A549 (cell line): ENCODE results near the gene ITSN2. TPM values are rescaled to one million over a fixed set of nuclear protein-coding genes. Genes with fewer than 3 reads are reported as not detected.

Experiments
- ATAC-seq, 2 experiments: fragments of 200-7000 bp in 1 of 2; fragments of >200 bp in 1 of 2; cut with Nextera tagmentation in 1 of 2; cut with Tn5 transposase in 1 of 2; 3 replicates each; pipeline versions ENCODE4 v1.8.0 to v1.9.1; 2018 to 2020; ENCODE audit warnings: mild to moderate bottlenecking in 1 of 2, moderate library complexity in 1 of 2
- CTCF ChIA-PET: fragments of 300-600 bp; sonication (Branson Sonifier 250); formaldehyde crosslinking; extraction: SDS; loops from one replicate; lab custom pipeline; 2021; ENCODE audit warnings: antibody characterized with exemption, inconsistent platforms; lab: Yijun Ruan, JAX
- POLR2A ChIA-PET: fragments of 350-600 bp; formaldehyde crosslinking; extraction: SDS; loops from one replicate; lab custom pipeline; 2021; ENCODE audit warnings: antibody characterized with exemption, inconsistent platforms; lab: Yijun Ruan, JAX
- DNase-seq, 2 experiments: peaks; one replicate each; pipeline versions ENCODE4 v3.0.0 to v3.0.0-alpha.2; 2011 to 2016; ENCODE audit warnings: low read depth in 1 of 2, low spot score in 1 of 2
- FAIRE-seq: peaks from 2 replicates; lab custom pipeline; 2011; peaks lifted over from hg19 to GRCh38; lab: Jason Lieb, UNC
- H3K27ac ChIP-seq, 2 experiments: fragments of >200 bp; sonication (Bioruptor Twin); formaldehyde crosslinking; 3 replicates each; pipeline ENCODE4 v1.5.1; 2016 to 2017
- H3K4me1 ChIP-seq: fragments of >200 bp; sonication (Bioruptor Twin); formaldehyde crosslinking; 3 replicates; pipeline ENCODE4 v1.6.1; 2016
- H3K4me2 ChIP-seq: fragments of >200 bp; sonication (Bioruptor Twin); formaldehyde crosslinking; 3 replicates; pipeline ENCODE4 v1.6.1; 2016
- H3K4me3 ChIP-seq: fragments of >200 bp; sonication (Bioruptor Twin); formaldehyde crosslinking; 3 replicates; pipeline ENCODE4 v1.5.1; 2016
- H3K9me3 ChIP-seq: fragments of >200 bp; sonication (Bioruptor Twin); formaldehyde crosslinking; 3 replicates; pipeline ENCODE4 v1.6.1; 2016
- CEBPB ChIP-seq, 2 experiments: fragments of >200 bp in 1 of 2; sonication (Bioruptor Twin) in 1 of 2; formaldehyde crosslinking in 1 of 2; IDR thresholded peaks; 2 replicates each; pipeline ENCODE4 v1.6.1; 2012 to 2016
- CHD2 ChIP-seq: fragments of 150-350 bp; IDR thresholded peaks from 2 replicates; pipeline ENCODE4 v1.6.1; 2014; ENCODE audit warnings: low read length; ENCODE audit not compliant: partially characterized antibody
- EHF ChIP-seq: fragments of 250-450 bp; sonication (Bioruptor Pico); IDR thresholded peaks from 2 replicates; pipeline ENCODE4 v1.5.0; 2020; ENCODE audit warnings: mild to moderate bottlenecking
- EP300 ChIP-seq, 2 experiments: fragments of >200 bp; sonication (Bioruptor Twin); formaldehyde crosslinking; IDR thresholded peaks; 2 replicates in 1 of 2; 3 replicates in 1 of 2; pipeline ENCODE4 v1.6.1; 2016 to 2017
- FOSB ChIP-seq: fragments of 250-450 bp; sonication (Bioruptor Pico); IDR thresholded peaks from 2 replicates; pipeline ENCODE4 v1.5.0; 2020; ENCODE audit warnings: mild to moderate bottlenecking, moderate library complexity
- FOXS1 ChIP-seq: fragments of 250-450 bp; sonication (Bioruptor Pico); IDR thresholded peaks from 2 replicates; pipeline ENCODE4 v1.5.0; 2020; ENCODE audit warnings: mild to moderate bottlenecking, moderate library complexity
- HDAC2 ChIP-seq: fragments of 200-600 bp; sonication (generic); IDR thresholded peaks from 2 replicates; pipeline ENCODE4 v1.6.1; 2016
- HOXA7 ChIP-seq: fragments of 250-450 bp; sonication (Bioruptor Pico); IDR thresholded peaks from 2 replicates; pipeline ENCODE4 v1.5.0; 2020; ENCODE audit warnings: mild to moderate bottlenecking, moderate library complexity
- HOXB13 ChIP-seq: fragments of 250-450 bp; sonication (Bioruptor Pico); IDR thresholded peaks from 2 replicates; pipeline ENCODE4 v1.5.0; 2020; ENCODE audit warnings: low read depth, mild to moderate bottlenecking, moderate library complexity
- JUNB ChIP-seq: fragments of >200 bp; sonication (Bioruptor Twin); formaldehyde crosslinking; IDR thresholded peaks from 2 replicates; pipeline ENCODE4 v1.6.1; 2016
- MAFK ChIP-seq: fragments of 450-650 bp; IDR thresholded peaks from 2 replicates; pipeline ENCODE4 v1.6.1; 2014; ENCODE audit not compliant: partially characterized antibody
- MAZ ChIP-seq: fragments of 150-350 bp; IDR thresholded peaks from 2 replicates; pipeline ENCODE4 v1.6.1; 2014; ENCODE audit warnings: antibody characterized with exemption, low read depth, low read length, borderline replicate concordance
- NFE2L2 ChIP-seq: fragments of 150-350 bp; conservative IDR thresholded peaks from 2 replicates; pipeline ENCODE4 v1.6.1; 2014; ENCODE audit warnings: low read length
- NPAS2 ChIP-seq: fragments of 250-450 bp; sonication (Bioruptor Pico); IDR thresholded peaks from 2 replicates; pipeline ENCODE4 v1.8.0; 2022; ENCODE audit warnings: mild to moderate bottlenecking, moderate library complexity, borderline replicate concordance
- NR3C1 ChIP-seq: fragments of >200 bp; sonication (Bioruptor Twin); formaldehyde crosslinking; IDR thresholded peaks from 3 replicates; pipeline ENCODE4 v1.6.1; 2017
- POLR2A ChIP-seq: IDR thresholded peaks from 2 replicates; pipeline ENCODE4 v1.6.1; 2012; ENCODE audit warnings: mild to moderate bottlenecking, low read length
- RAD21 ChIP-seq, 2 experiments: fragments of >200 bp in 1 of 2; sonication (Bioruptor Twin) in 1 of 2; formaldehyde crosslinking in 1 of 2; IDR thresholded peaks in 1 of 2; conservative IDR thresholded peaks in 1 of 2; 2 replicates in 1 of 2; 3 replicates in 1 of 2; pipeline ENCODE4 v1.6.1; 2012 to 2018; ENCODE audit warnings: inconsistent platforms in 1 of 2
- RFX5 ChIP-seq: fragments of 450-650 bp; IDR thresholded peaks from 2 replicates; pipeline ENCODE4 v1.7.1; 2014; ENCODE audit warnings: antibody characterized with exemption, mild to moderate bottlenecking, moderate library complexity
- RNF2 ChIP-seq: fragments of 200-600 bp; sonication (generic); IDR thresholded peaks from 2 replicates; pipeline ENCODE4 v1.6.1; 2016; ENCODE audit warnings: low read depth, mild to moderate bottlenecking, antibody characterized with exemption, moderate library complexity, borderline replicate concordance
- SMC3 ChIP-seq: fragments of >200 bp; sonication (Bioruptor Twin); formaldehyde crosslinking; IDR thresholded peaks from 3 replicates; pipeline ENCODE4 v1.6.1; 2018; ENCODE audit warnings: inconsistent platforms
- TFCP2L1 ChIP-seq: fragments of 250-450 bp; sonication (Bioruptor Pico); IDR thresholded peaks from 2 replicates; pipeline ENCODE4 v1.5.0; 2021; ENCODE audit warnings: mild to moderate bottlenecking
- ZC3H11A ChIP-seq: fragments of 450-650 bp; IDR thresholded peaks from 2 replicates; pipeline ENCODE4 v1.6.1; 2014; ENCODE audit warnings: antibody characterized with exemption, mild to moderate bottlenecking
- ZFP36 ChIP-seq: fragments of 450-650 bp; IDR thresholded peaks from 2 replicates; pipeline ENCODE4 v1.6.1; 2014; ENCODE audit warnings: borderline replicate concordance; ENCODE audit not compliant: partially characterized antibody
- ZNF302 ChIP-seq: fragments of 250-450 bp; sonication (Bioruptor Pico); IDR thresholded peaks from 2 replicates; pipeline ENCODE4 v1.9.0; 2021; ENCODE audit warnings: inconsistent platforms, mild to moderate bottlenecking, moderate library complexity
- WGBS: methylation state at CpG from one replicate; pipeline ENCODE4 v1.1.6; 2017; ENCODE audit errors: missing lambda C conversion rate; 5-methylcytosine and 5-hydroxymethylcytosine counted together
- polyA plus RNA-seq, 4 experiments: library from polyadenylated mRNA; depleted of rRNA in 3 of 4; stranded (reverse); fragments of >200 nt; fragmentation: RNase III in 1 of 4; extraction: RNeasy Plus Mini Kit Qiagen cat#74134 plus additional on column Dnase treatment in 1 of 4; gene quantifications; 2 replicates in 3 of 4; 3 replicates in 1 of 4; pipeline ENCODE4 v1.2.3, GENCODE V29; 2011 to 2017
- TF ChIP-seq, protein P1 (sequence below): fragments of >200 bp; sonication (Bioruptor Twin); formaldehyde crosslinking; IDR thresholded peaks from 3 replicates; pipeline ENCODE4 v1.5.1; 2016
- TF ChIP-seq, protein P2 (sequence below): IDR thresholded peaks from 2 replicates; pipeline ENCODE4 v1.6.1; 2012
- TF ChIP-seq, protein P3 (sequence below): fragments of 450-650 bp; IDR thresholded peaks from 2 replicates; pipeline ENCODE4 v1.6.1; 2014; ENCODE audit warnings: antibody characterized with exemption
- TF ChIP-seq, protein P4 (sequence below): fragments of 250-450 bp; sonication (Bioruptor Pico); IDR thresholded peaks from 2 replicates; pipeline ENCODE4 v1.5.0; 2021; ENCODE audit warnings: mild to moderate bottlenecking, moderate library complexity, borderline replicate concordance

ITSN2 gene
- polyA plus RNA-seq, 2 of the 4 experiments (the other 2 are of a cell fraction), result 19.8 to 48.3 TPM

GRCh38 chr2:24345937-24346336, 14.4 kb downstream of the ITSN2 start:
- 94% methylated on average over 4 of the region's 4 CpGs for WGBS
- CTCF ChIA-PET, result interaction anchor here (0.6 kb wide), 1 partner anchor 10 kb away, joined by 3 read pairs; no protein-coding TSS in a partner anchor
- H3K4me1 ChIP-seq, result 0 out of 3 replicates have a peak, but pooled peaks cover 3% of the 10 kb centered on the region
- no peak overlapping the region for H3K27ac ChIP-seq
- TF ChIP-seq MAZ (no peak), RAD21 (conservative IDR thresholded peaks at IDR 0.05 in 1 of 2, IDR thresholded peaks at IDR 0.05 in 1 of 2) (no peak), MAFK (no peak), HDAC2 (no peak), ZNF302 (no peak), NFE2L2 (no peak), FOXS1 (CRISPR knock-in tag) (no peak), ZC3H11A (no peak), EP300 (IDR thresholded peaks at IDR 0.05) (no peak), HOXB13 (no peak), ZFP36 (no peak), POLR2A (no peak), NPAS2 (CRISPR knock-in tag) (no peak), TFCP2L1 (CRISPR knock-in tag) (no peak), RFX5 (no peak), CEBPB (IDR thresholded peaks at IDR 0.05) (no peak), NR3C1 (no peak)
- TF ChIP-seq, protein P1, sequence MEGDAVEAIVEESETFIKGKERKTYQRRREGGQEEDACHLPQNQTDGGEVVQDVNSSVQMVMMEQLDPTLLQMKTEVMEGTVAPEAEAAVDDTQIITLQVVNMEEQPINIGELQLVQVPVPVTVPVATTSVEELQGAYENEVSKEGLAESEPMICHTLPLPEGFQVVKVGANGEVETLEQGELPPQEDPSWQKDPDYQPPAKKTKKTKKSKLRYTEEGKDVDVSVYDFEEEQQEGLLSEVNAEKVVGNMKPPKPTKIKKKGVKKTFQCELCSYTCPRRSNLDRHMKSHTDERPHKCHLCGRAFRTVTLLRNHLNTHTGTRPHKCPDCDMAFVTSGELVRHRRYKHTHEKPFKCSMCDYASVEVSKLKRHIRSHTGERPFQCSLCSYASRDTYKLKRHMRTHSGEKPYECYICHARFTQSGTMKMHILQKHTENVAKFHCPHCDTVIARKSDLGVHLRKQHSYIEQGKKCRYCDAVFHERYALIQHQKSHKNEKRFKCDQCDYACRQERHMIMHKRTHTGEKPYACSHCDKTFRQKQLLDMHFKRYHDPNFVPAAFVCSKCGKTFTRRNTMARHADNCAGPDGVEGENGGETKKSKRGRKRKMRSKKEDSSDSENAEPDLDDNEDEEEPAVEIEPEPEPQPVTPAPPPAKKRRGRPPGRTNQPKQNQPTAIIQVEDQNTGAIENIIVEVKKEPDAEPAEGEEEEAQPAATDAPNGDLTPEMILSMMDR, result no peak
- TF ChIP-seq, protein P2, sequence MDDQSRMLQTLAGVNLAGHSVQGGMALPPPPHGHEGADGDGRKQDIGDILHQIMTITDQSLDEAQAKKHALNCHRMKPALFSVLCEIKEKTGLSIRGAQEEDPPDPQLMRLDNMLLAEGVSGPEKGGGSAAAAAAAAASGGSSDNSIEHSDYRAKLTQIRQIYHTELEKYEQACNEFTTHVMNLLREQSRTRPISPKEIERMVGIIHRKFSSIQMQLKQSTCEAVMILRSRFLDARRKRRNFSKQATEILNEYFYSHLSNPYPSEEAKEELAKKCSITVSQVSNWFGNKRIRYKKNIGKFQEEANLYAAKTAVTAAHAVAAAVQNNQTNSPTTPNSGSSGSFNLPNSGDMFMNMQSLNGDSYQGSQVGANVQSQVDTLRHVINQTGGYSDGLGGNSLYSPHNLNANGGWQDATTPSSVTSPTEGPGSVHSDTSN, result no peak
- TF ChIP-seq, protein P3, sequence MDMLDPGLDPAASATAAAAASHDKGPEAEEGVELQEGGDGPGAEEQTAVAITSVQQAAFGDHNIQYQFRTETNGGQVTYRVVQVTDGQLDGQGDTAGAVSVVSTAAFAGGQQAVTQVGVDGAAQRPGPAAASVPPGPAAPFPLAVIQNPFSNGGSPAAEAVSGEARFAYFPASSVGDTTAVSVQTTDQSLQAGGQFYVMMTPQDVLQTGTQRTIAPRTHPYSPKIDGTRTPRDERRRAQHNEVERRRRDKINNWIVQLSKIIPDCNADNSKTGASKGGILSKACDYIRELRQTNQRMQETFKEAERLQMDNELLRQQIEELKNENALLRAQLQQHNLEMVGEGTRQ, result no peak
- POLR2A ChIA-PET, result no interaction called here
- H3K9me3 ChIP-seq, result no peaks in the 10 kb centered on the region
- ATAC-seq, result no peak
- no peak overlapping the region for H3K4me3 ChIP-seq
- no peak for DNase-seq
- no peak overlapping the region for H3K4me2 ChIP-seq
- no peak for FAIRE-seq

- POLR2A ChIA-PET, result no interaction called here
- CTCF ChIA-PET, result no interaction called here
These were observed 17.0 kb downstream of the ITSN2 start for GRCh38 chr2:24343225-24343882.

More at GRCh38 chr2:24343225-24343882, 17.0 kb downstream of the ITSN2 start:
- Histone ChIP-seq H3K4me2 (no peak overlapping the region), H3K27ac (no peak overlapping the region), H3K4me1 (0 out of 3 replicates have a peak, but pooled peaks cover 8% of the 10 kb centered on the region), H3K9me3 (no peaks in the 10 kb centered on the region), H3K4me3 (no peak overlapping the region)
- WGBS, result 91% methylated on average over 1 of the region's 1 CpG
- DNase-seq, result no peak
- no peak for FAIRE-seq
- no peak for TF ChIP-seq CHD2
- no peak for TF ChIP-seq HOXA7 (CRISPR knock-in tag)
- no peak for TF ChIP-seq RNF2
- no peak for TF ChIP-seq EHF (CRISPR knock-in tag)
- no peak for TF ChIP-seq NPAS2 (CRISPR knock-in tag)
- TF ChIP-seq, protein P4, sequence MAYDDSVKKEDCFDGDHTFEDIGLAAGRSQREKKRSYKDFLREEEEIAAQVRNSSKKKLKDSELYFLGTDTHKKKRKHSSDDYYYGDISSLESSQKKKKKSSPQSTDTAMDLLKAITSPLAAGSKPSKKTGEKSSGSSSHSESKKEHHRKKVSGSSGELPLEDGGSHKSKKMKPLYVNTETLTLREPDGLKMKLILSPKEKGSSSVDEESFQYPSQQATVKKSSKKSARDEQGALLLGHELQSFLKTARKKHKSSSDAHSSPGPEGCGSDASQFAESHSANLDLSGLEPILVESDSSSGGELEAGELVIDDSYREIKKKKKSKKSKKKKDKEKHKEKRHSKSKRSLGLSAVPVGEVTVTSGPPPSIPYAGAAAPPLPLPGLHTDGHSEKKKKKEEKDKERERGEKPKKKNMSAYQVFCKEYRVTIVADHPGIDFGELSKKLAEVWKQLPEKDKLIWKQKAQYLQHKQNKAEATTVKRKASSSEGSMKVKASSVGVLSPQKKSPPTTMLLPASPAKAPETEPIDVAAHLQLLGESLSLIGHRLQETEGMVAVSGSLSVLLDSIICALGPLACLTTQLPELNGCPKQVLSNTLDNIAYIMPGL (CRISPR knock-in tag), result no peak
- TF ChIP-seq SMC3, result no peak
- no peak for TF ChIP-seq RFX5
- TF ChIP-seq, protein P2, result no peak
- no peak for TF ChIP-seq FOSB (CRISPR knock-in tag)
- TF ChIP-seq JUNB, result no peak
- TF ChIP-seq TFCP2L1 (CRISPR knock-in tag), result no peak
- TF ChIP-seq NR3C1, result no peak
- no peak for TF ChIP-seq EP300 (IDR thresholded peaks at IDR 0.05)
- ATAC-seq, result no peak
